GM18517 (cell line): ENCODE data around the gene RTL10.
"Not testable (repeated sequence)": the region's sequence is repeated elsewhere in the genome, so short reads cannot be mapped to it uniquely, and the experiment has no call there.

ENCODE experiments used
- ATAC-seq: cut with Tn5 transposase; IDR thresholded peaks from one replicate; pipeline ENCODE4 v1.9.1; 2021; ENCODE audit warnings: mild to moderate bottlenecking, moderate library complexity; ENCODE audit not compliant: unreplicated experiment

RTL10 gene

DNA sequence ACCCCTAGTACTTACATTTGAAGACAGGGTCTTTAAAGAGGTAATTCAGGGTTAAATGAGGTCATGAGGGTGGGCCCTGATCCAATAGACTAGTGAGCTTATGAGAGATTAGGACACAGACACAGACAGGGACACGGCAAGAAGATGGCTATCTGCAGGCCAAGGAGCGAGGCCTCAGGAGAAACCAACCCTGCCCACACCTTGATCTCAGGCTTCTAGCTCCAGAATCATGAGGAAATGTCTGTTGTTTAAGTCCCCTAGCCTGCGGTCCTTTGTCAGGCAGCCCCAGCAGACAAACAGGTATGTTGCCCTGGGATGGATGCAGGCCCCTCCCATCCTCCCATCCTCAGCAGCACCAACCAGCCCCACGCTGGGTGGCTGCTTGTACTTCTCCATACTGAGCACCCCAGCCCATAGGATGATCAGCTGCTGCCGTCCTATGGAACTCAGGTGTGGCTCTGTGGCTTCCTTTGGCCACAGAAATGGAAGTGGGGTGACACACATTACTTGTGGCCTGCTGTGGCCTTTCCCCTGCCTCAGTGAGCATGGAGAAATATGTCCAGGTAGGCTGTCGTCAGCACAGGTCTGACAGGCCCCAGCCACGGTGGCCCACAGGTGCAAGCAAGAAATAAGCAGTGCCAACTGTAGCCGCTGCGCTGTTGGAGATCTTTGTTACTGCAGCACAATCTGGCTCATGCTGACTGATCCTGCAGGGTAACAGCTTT lies 7.9 kb downstream of the RTL10 start:
- ATAC-seq, result no peak

GRCh38 chr22:19845054-19845722 lies 9.5 kb downstream of the RTL10 start:
- ATAC-seq, result no peak

DNA sequence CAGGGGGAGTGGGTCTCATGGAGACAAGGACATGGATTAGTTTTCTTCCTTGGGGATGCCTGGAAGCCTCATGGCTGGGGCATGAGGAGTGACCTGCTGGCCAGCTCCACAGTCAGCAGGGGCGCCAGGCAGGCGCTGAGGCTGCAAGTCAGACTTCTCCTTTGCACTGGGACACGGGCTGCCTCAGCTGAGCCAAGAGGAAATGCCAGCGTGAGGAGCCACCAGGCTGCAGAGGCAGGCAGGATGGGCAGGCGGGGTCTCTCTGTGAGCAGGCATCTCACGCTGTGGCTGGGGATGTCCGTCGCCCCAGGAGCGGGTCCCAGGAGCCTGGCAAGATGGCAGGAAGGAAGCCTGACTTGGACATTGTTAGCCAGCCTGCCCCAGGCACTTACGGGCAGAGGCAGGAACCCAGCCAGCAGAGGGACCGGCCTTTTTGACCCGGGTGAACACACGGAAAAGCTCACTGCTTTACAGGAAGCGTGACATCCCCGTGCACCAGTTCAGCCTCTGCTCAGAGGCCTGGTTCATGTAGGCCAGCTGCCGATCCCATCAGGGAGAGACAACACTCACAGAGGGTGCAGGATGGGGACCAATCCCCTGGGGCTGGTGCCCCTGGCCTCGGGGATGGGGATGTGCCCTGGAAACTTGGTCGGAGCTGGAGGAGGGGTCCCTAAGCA lies 10.2 kb downstream of the RTL10 start:
- ATAC-seq, result no peak

GRCh38 chr22:19843857-19844376 lies 10.8 kb downstream of the RTL10 start:
- no peak for ATAC-seq

- no peak for ATAC-seq
Observed at GRCh38 chr22:19843107-19843856, 11.4 kb downstream of the RTL10 start.

GRCh38 chr22:19842393-19843106 lies 12.1 kb downstream of the RTL10 start:
- ATAC-seq, result no peak

DNA sequence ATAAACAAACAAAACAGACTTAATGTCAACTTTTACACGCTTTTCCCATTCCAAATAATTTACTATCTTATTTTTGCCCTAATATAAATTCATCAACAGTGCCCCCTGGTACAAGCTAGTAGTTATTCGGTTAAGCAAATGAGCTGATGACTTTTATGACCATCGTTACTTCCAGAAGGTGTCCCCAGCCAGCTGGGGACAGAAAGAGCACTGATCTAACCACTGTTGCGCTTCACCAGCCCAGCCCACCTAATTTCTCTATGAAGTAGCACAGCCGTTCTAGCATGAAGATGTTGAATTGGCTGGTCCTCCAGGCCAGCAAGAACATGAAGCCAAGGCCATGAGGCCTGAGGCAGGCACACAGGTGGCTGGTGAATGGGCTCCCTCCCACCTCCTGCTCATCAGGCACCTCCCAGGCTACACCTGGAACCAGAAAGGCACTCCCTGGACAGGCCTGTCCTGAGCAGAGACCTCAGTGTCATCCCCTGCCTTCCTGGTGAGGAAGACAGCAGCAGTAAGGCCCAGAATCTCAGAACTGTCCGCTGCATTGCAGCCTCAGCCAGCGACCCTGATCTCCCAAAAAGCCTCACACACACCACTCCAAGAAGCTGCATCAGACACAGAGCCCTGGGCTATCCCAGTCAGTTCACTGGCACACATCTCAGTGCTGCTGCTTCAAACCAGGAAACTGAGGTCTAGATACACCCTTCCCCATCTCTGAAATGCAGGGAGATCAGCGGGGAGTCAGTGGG lies 12.9 kb downstream of the RTL10 start:
- no peak for ATAC-seq

DNA sequence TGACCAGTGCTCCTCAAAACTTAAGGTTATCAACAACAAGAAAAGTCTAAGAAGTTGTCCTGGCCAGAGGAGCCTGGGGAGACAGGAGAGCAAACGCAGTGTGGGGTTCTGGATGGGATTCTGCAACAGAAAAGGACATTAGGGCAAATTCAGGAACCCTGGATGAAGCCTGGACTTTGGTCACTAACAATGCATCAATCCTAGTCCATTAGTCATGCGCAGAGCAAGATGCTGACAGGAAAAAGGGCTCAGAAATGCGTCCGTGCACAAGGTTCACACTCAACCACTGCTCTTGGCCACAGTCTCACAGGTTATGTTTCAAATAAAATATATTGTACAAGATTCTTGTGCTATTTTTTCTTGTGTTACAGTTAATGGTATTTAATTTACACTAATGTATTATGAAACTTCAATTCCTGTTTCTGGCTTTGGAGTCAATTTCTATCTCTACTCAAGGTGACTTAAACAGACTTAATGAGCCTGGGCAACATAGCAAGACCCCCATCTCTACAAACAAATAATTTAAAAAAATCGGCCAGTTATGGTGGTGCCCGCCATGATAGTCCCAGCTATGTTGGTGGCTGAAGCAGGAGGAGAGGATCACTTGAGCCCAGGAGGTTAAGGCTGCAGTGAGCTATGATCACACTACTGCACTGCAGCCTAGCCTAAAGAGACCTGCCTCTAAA lies 13.6 kb downstream of the RTL10 start:
- no peak for ATAC-seq

GRCh38 chr22:19840059-19840458 lies 14.6 kb downstream of the RTL10 start:
- ATAC-seq, result no peak

DNA sequence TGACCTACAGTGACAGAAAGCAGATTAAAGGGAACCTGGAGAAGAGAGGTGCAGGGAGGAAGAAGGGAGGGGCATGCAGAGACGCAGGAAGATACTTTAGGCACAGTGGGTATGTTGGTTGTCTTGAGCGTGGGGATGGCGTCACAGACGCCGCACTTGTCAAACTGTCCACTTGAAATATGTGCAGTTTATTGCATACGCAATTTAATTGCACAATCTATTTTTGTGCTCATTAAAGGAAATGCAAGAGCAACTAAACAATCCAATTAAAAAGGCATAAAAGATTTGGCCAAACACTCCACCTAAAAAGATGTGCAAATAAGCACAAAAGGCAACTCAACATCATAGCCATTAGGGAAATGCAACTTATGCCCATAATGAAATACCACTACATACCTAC lies 16.8 kb downstream of the RTL10 start:
- no peak for ATAC-seq

- no peak for ATAC-seq
Observed at GRCh38 chr22:19836512-19836911, 18.2 kb downstream of the RTL10 start.

- no peak for ATAC-seq
Observed at GRCh38 chr22:19834599-19834998, 20.1 kb downstream of the RTL10 start.

DNA sequence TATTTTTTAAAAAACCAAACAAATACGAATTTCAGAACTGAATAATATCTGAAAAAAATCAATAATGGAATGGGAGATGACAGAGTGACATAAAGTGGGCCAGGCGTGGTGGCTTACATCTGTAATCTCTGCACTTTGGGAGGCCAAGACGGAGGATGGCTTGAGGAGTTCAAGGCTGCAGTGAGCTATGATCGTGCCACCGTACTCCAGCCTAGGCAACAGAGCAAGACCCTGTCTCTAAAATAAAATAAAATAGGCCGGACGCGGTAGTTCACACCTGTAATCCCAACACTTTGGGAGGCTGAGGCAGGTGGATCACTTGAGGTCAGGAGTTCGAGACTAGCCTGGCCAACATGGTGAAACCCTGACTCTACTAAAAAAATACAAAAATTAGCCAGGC lies 21.3 kb downstream of the RTL10 start:
- not testable (repeated sequence) for ATAC-seq

GRCh38 chr22:19832476-19833108 lies 22.1 kb downstream of the RTL10 start:
- ATAC-seq, result no peak

GRCh38 chr22:19831979-19832378 lies 22.7 kb downstream of the RTL10 start:
- ATAC-seq, result not testable (repeated sequence)

DNA sequence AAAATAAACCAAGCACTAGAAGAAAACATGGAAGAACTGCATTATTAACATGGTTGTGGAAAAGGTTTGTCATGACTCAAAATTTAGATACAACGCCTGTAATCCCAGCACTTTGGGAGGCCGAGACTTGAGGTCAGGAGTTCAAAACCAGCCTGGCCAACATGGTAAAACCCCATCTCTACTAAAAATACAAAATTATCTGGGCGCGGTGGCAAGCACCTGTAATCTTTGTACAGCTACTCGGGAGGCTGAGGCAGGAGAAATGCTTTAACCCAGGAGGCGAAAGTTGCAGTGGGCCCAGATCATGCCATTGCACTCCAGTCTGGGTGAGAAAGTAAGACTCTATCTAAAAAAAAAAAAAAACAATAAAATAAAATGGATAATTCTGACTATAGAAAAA lies 23.7 kb downstream of the RTL10 start:
- no peak for ATAC-seq

- no peak for ATAC-seq
Observed at GRCh38 chr22:19828035-19828401, 26.7 kb downstream of the RTL10 start.

DNA sequence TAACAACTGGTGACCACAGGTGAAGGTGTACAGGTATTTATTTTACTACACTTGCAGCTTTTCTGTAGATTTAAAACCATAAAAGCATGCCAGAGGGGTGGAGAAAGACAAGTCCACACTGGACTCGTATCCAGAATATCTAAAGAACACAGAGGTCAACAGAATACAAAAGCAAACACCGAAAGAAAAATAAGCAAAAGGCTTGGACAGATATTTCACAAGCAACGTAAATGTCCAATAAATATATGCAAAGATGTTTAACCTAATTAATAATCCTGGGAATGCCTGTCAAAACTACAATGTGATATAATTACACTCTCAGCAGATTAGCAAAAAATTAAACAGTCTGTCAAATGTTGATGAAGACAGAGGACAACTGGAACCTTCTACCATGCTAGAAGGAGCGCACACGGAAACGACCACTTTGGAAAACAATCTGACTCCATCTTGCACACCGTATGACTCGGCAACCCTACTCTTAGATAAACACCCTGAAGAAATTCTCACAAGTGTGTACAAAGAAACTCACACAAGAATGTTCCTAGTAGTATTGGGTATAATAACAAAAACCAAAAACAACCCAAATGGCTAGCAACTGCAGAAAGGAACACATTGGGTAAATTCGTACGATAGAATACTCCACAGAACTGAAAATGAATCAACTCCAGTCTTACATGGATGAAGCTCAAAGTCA lies 27.2 kb downstream of the RTL10 start:
- ATAC-seq, result no peak
